Measurements from ENCODE around the gene MYH6. TPM values are rescaled to one million over a fixed set of nuclear protein-coding genes. Genes with fewer than 3 reads are reported as not detected.

MYH6 gene
- total RNA-seq, 1 donor from 2014 or later: 0.62 TPM

DNA sequence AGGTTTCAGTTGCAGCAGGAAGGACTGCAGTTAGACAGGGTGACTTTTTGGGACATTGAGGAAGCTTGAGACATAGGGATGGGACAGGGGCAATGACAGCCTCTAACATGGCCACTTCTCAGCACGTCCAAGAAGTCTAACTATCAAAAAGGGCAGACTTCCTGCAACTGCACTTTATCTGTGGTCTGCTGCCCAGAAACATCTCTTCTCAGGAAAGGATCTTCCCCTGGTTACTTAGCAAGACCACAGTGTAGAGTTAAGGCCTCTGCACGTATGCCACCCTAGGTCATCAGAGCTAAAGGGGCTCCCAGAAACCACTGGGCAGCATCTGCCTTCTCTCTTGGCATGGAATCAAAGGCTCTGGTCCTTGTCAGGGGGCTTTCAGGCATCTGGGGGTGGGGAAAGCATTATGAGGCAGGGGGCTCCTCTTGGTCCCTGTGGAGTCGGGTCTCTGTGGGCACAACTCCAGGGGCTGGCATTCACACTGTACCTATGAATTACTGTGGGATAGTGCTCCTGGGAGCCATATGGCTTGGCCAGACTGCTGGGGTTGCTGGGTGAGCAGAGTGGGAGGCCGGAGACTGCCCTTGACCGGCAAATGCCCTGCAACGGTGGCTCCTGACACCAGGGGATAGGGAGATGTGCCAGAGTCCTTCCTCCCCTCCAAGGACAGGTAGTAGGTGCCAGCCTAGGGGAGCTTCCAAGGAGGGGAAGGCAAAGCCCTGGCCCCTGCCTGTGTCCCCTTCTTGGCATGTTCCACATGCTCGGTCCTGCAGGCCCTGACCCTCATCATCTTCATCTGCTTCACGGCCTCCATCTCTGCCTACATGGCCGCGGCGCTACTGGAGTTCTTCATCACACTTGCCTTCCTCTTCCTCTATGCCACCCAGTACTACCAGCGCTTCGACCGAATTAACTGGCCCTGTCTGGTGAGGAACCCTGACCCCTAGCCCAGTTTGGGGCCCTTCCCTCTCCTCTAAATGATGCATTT is 30.2 kb downstream of the MYH6 start:
- intact Hi-C loops (cut with DNase I): no loop called here
- DNase-seq: no peak

DNA sequence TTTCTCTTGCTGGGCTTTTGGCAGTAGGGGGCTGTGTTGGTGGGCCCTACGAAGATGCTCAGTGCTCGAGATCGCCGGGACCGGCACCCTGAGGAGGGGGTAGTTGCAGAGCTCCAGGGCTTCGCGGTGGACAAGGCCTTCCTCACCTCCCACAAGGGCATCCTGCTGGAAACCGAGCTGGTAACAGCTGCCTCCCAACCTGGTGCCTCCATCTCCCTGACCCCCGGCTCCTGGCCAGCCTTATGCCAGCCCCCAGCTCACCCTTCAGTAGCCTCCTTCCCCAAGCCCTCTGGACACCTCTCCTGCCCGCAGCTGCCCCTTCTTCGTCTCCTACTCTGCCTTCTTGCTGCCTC is 30.9 kb downstream of the MYH6 start:
- Histone ChIP-seq H3K4me3 (no peak overlapping the region), H3K4me1 (no peaks in the 10 kb centered on the region), H3K9me3 (no peaks in the 10 kb centered on the region), H3K27me3 (ENCODE audit: low read depth) (peaks cover 2% of the 10 kb centered on the region), H3K36me3 (no peaks in the 10 kb centered on the region), H3K27ac (no peak overlapping the region)
- TF ChIP-seq, protein P1, sequence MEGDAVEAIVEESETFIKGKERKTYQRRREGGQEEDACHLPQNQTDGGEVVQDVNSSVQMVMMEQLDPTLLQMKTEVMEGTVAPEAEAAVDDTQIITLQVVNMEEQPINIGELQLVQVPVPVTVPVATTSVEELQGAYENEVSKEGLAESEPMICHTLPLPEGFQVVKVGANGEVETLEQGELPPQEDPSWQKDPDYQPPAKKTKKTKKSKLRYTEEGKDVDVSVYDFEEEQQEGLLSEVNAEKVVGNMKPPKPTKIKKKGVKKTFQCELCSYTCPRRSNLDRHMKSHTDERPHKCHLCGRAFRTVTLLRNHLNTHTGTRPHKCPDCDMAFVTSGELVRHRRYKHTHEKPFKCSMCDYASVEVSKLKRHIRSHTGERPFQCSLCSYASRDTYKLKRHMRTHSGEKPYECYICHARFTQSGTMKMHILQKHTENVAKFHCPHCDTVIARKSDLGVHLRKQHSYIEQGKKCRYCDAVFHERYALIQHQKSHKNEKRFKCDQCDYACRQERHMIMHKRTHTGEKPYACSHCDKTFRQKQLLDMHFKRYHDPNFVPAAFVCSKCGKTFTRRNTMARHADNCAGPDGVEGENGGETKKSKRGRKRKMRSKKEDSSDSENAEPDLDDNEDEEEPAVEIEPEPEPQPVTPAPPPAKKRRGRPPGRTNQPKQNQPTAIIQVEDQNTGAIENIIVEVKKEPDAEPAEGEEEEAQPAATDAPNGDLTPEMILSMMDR (IDR thresholded peaks at IDR 0.05): no peak
- ATAC-seq: no peak
- intact Hi-C loops (cut with DNase I): no loop called here
- no peak for DNase-seq

More for the DNA sequence above, 30.2 kb downstream of the MYH6 start:
- Histone ChIP-seq H3K36me3 (no peaks in the 10 kb centered on the region), H3K27ac (no peak overlapping the region), H3K27me3 (ENCODE audit: low read depth) (peaks cover 4% of the 10 kb centered on the region), H3K4me1 (no peaks in the 10 kb centered on the region), H3K9me3 (no peaks in the 10 kb centered on the region), H3K4me3 (no peak overlapping the region)
- TF ChIP-seq, protein P1 (IDR thresholded peaks at IDR 0.05): no peak
- ATAC-seq: no peak

DNA sequence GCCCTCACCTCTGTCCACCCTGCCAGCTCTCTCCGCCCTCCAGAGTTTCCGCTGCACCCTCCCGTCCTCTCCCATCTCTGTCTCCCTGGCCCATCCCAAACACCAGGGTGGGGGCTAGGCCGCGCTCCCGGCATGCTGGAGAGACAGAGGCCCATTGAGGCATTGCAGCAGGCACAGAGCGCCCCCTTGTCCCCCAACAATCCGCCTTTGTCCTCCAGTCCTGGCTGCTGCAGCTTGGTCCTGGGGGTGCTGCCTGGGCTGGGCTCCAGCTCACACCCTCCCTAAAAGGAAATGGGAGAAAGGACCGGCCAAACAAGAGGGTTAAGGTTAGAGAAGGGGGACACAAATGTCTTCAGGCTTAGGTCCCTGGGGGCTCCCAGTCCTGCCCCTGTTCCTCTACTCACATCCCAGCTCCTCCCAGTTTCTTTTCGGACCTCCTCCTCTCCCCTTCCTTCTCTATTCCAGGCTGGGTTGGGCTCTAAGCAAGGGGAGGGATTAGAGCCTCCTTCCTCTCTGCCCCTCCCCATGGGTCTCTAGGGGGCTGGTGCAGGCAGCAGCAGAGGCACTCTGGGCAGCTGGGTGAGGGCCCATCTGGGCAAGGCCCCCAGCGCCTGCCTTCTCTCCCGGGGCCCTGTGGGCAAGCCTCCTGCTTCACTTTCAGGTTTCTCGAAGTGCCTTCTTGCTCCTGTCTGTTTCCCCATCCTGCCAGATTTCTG is 31.4 kb downstream of the MYH6 start, which contains the start of gene CMTM5:
Gene CMTM5, plus strand, starts transcription at position 565 of the 716 bp plus-strand sequence. CDS start 206 bp downstream, outside the sequence.
- intact Hi-C loops (cut with DNase I): no loop called here
- no peak for DNase-seq
- Histone ChIP-seq H3K36me3 (no peaks in the 10 kb centered on the region), H3K4me3 (no peak within 1 kb of the TSS), H3K27me3 (ENCODE audit: low read depth) (no peaks in the 10 kb centered on the region), H3K27ac (no peak within 1 kb of the TSS), H3K4me1 (no peaks in the 10 kb centered on the region), H3K9me3 (no peaks in the 10 kb centered on the region)
- no peak for ATAC-seq
- TF ChIP-seq, protein P1 (IDR thresholded peaks at IDR 0.05): no peak

DNA sequence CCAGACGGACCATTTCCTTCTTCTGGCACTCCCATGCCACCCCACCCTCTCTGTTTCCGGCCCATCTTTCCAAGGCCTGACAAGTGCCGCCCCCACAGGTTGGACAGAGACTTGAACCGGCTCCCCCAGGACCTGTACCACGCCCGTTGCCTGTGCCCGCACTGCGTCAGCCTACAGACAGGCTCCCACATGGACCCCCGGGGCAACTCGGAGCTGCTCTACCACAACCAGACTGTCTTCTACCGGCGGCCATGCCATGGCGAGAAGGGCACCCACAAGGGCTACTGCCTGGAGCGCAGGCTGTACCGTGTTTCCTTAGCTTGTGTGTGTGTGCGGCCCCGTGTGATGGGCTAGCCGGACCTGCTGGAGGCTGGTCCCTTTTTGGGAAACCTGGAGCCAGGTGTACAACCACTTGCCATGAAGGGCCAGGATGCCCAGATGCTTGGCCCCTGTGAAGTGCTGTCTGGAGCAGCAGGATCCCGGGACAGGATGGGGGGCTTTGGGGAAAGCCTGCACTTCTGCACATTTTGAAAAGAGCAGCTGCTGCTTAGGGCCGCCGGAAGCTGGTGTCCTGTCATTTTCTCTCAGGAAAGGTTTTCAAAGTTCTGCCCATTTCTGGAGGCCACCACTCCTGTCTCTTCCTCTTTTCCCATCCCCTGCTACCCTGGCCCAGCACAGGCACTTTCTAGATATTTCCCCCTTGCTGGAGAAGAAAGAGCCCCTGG is 32.4 kb downstream of the MYH6 start:
- peaks cover 4% of the 10 kb centered on the region for H3K27me3 ChIP-seq (ENCODE audit: low read depth)
- no peaks in the 10 kb centered on the region for H3K9me3 ChIP-seq
- ATAC-seq (no peak), DNase-seq (no peak)
- H3K4me1 ChIP-seq: no peaks in the 10 kb centered on the region
- intact Hi-C loops (cut with DNase I): no loop called here
- no peaks in the 10 kb centered on the region for H3K36me3 ChIP-seq
- no peak overlapping the region for H3K4me3 ChIP-seq
- H3K27ac ChIP-seq: no peak overlapping the region
- TF ChIP-seq, protein P1 (IDR thresholded peaks at IDR 0.05): no peak

DNA sequence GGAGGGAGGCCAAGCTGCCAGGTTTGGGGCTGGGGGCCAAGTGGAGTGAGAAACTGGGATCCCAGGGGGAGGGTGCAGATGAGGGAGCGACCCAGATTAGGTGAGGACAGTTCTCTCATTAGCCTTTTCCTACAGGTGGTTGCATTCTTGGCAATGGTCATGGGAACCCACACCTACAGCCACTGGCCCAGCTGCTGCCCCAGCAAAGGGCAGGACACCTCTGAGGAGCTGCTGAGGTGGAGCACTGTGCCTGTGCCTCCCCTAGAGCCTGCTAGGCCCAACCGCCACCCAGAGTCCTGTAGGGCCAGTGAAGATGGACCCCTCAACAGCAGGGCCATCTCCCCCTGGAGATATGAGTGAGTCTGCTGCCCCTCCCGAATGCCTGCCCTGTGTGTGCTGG is 35.0 kb downstream of the MYH6 start:
- Histone ChIP-seq H3K4me3 (no peak overlapping the region), H3K27ac (no peak overlapping the region), H3K36me3 (no peaks in the 10 kb centered on the region), H3K27me3 (ENCODE audit: low read depth) (peaks cover 5% of the 10 kb centered on the region), H3K4me1 (no peaks in the 10 kb centered on the region), H3K9me3 (no peaks in the 10 kb centered on the region)
- TF ChIP-seq, protein P1 (IDR thresholded peaks at IDR 0.05): no peak
- intact Hi-C loops (cut with DNase I): no loop called here
- ATAC-seq: no peak
- no peak for DNase-seq

Data from lower lobe of right lung (tissue), 2 donors.